Activated CD4-positive, alpha-beta T cell treated with anti-CD3 and anti-CD28 coated beads, Interleukin-2, amount 50 U/mL, for 16 hours (primary cell): ENCODE measurements around the gene KIF1A.

Source experiments
- DNase-seq: peaks from one replicate; pipeline ENCODE4 v3.0.0-alpha.2; 2020

The KIF1A gene

GRCh38 chr2:240817496-240818292 lies 2.3 kb downstream of the KIF1A start:
- no peak for DNase-seq

- no peak for DNase-seq
These were observed 3.2 kb downstream of the KIF1A start for GRCh38 chr2:240816584-240817495.

- no peak for DNase-seq
These were observed 4.0 kb downstream of the KIF1A start for GRCh38 chr2:240815761-240816583.

GRCh38 chr2:240814946-240815760 lies 4.9 kb downstream of the KIF1A start:
- DNase-seq = no peak

- no peak for DNase-seq
These were observed 5.7 kb downstream of the KIF1A start for GRCh38 chr2:240814280-240814679.

- DNase-seq = no peak
These were observed 6.6 kb downstream of the KIF1A start for GRCh38 chr2:240813231-240813921.

GRCh38 chr2:240812721-240813120 lies 7.3 kb downstream of the KIF1A start:
- no peak for DNase-seq

GRCh38 chr2:240812301-240812680 lies 7.7 kb downstream of the KIF1A start:
- DNase-seq = no peak

GRCh38 chr2:240811346-240812300 lies 8.4 kb downstream of the KIF1A start:
- DNase-seq = no peak

GRCh38 chr2:240810621-240811020 lies 9.4 kb downstream of the KIF1A start:
- no peak for DNase-seq

GRCh38 chr2:240810199-240810598 lies 9.8 kb downstream of the KIF1A start:
- DNase-seq = no peak

- no peak for DNase-seq
These were observed 10.7 kb downstream of the KIF1A start for GRCh38 chr2:240809276-240809675.

- DNase-seq = no peak
These were observed 13.6 kb downstream of the KIF1A start for GRCh38 chr2:240806459-240806858.

GRCh38 chr2:240806006-240806405 lies 14.0 kb downstream of the KIF1A start:
- no peak for DNase-seq

GRCh38 chr2:240803191-240803590 lies 16.8 kb downstream of the KIF1A start:
- DNase-seq = no peak

- DNase-seq = no peak
These were observed 20.8 kb downstream of the KIF1A start for GRCh38 chr2:240799033-240799820.

- no peak for DNase-seq
These were observed 21.6 kb downstream of the KIF1A start for GRCh38 chr2:240798327-240798905.

GRCh38 chr2:240797914-240798313 lies 22.1 kb downstream of the KIF1A start:
- no peak for DNase-seq

- DNase-seq = no peak
These were observed 22.5 kb downstream of the KIF1A start for GRCh38 chr2:240797500-240797895.
